Activated T-cell treated with anti-CD3 and anti-CD28 coated beads, Interleukin-2, amount 50 U/mL, for 72 hours (primary cell): ENCODE results near the gene TCAIM. TPM values are rescaled to one million over a fixed set of nuclear protein-coding genes. Genes with fewer than 3 reads are reported as not detected.
"Not testable (repeated sequence)": the region's sequence is repeated elsewhere in the genome, so short reads cannot be mapped to it uniquely, and the experiment has no call there.

ENCODE experiments used
- ATAC-seq, 2 donors: fragments of 150-1000 bp; cut with Tn5 transposase; replicated peaks in 1 of 2; 2 replicates each; pipeline ENCODE4 v1.10.0; 2021; ENCODE audit warnings: moderate library complexity in 2 of 2, mild to moderate bottlenecking in 1 of 2
- DNase-seq, 2 donors: peaks; one replicate each; pipeline ENCODE4 v3.0.0; 2021 to 2022; ENCODE audit warnings: mixed read lengths in 1 of 2
- H3K27ac Mint-ChIP-seq: one replicate; pipeline ENCODE4 v1.8.0; 2022; ENCODE audit warnings: mild to moderate bottlenecking, moderate library complexity, mixed read lengths
- H3K27me3 Mint-ChIP-seq: one replicate; pipeline ENCODE4 v1.8.0; 2022; ENCODE audit warnings: low read depth, mixed read lengths
- H3K36me3 Mint-ChIP-seq, 2 donors: one replicate each; pipeline ENCODE4 v1.8.0; 2022; ENCODE audit warnings: mixed read lengths in 2 of 2, mild to moderate bottlenecking in 1 of 2; ENCODE audit not compliant: insufficient read depth in 2 of 2
- H3K4me1 Mint-ChIP-seq: one replicate; pipeline ENCODE4 v1.8.0; 2022; ENCODE audit warnings: low read depth, mixed read lengths
- H3K4me3 Mint-ChIP-seq, 2 donors: one replicate each; pipeline ENCODE4 v1.8.0; 2022; ENCODE audit warnings: mild to moderate bottlenecking in 2 of 2, mixed read lengths in 2 of 2, moderate library complexity in 2 of 2
- H3K9me3 Mint-ChIP-seq, 2 donors: one replicate each; pipeline ENCODE4 v1.8.0; 2022; ENCODE audit warnings: mixed read lengths in 2 of 2
- total RNA-seq, 2 donors: library from RNA; stranded (reverse); gene quantifications; one replicate each; pipeline ENCODE4 v1.2.3, GENCODE V29; 2022

The TCAIM gene
- total RNA-seq, 2 donors from 2014 or later: 23.4 to 25.3 TPM

GRCh38 chr3:44411031-44411645, 72.6 kb downstream of the TCAIM start:
- no peak overlapping the region for H3K27ac Mint-ChIP-seq
- ATAC-seq (no peak), DNase-seq (no peak)
- H3K9me3 Mint-ChIP-seq: no peaks in the 10 kb centered on the region
- H3K27me3 Mint-ChIP-seq: no peaks in the 10 kb centered on the region
- H3K4me3 Mint-ChIP-seq: no peak overlapping the region
- H3K36me3 Mint-ChIP-seq: no peaks in the 10 kb centered on the region
- H3K4me1 Mint-ChIP-seq: no peaks in the 10 kb centered on the region

GRCh38 chr3:44412365-44412764, 73.8 kb downstream of the TCAIM start:
- ATAC-seq: no peak
- no peaks in the 10 kb centered on the region for H3K9me3 Mint-ChIP-seq
- H3K27ac Mint-ChIP-seq: no peak overlapping the region
- H3K36me3 Mint-ChIP-seq: no peaks in the 10 kb centered on the region
- no peaks in the 10 kb centered on the region for H3K27me3 Mint-ChIP-seq
- no peak overlapping the region for H3K4me3 Mint-ChIP-seq
- no peaks in the 10 kb centered on the region for H3K4me1 Mint-ChIP-seq
- DNase-seq: no peak

GRCh38 chr3:44414517-44415090, 76.0 kb downstream of the TCAIM start:
- H3K4me3 Mint-ChIP-seq: no peak overlapping the region
- DNase-seq (no peak), ATAC-seq (no peak)
- H3K36me3 Mint-ChIP-seq: no peaks in the 10 kb centered on the region
- H3K27ac Mint-ChIP-seq: no peak overlapping the region
- no peaks in the 10 kb centered on the region for H3K9me3 Mint-ChIP-seq
- no peaks in the 10 kb centered on the region for H3K27me3 Mint-ChIP-seq
- no peaks in the 10 kb centered on the region for H3K4me1 Mint-ChIP-seq

- no peak for ATAC-seq
- H3K9me3 Mint-ChIP-seq: no peaks in the 10 kb centered on the region
- H3K36me3 Mint-ChIP-seq: no peaks in the 10 kb centered on the region
Observed at GRCh38 chr3:44415421-44415820, 76.9 kb downstream of the TCAIM start.

GRCh38 chr3:44416031-44417030, 77.8 kb downstream of the TCAIM start:
- Mint-ChIP-seq H3K27ac (no peak overlapping the region), H3K4me1 (no peaks in the 10 kb centered on the region), H3K9me3 (no peaks in the 10 kb centered on the region), H3K4me3 (no peak overlapping the region), H3K27me3 (no peaks in the 10 kb centered on the region), H3K36me3 (no peaks in the 10 kb centered on the region)
- DNase-seq (no peak), ATAC-seq (no peak)

More at GRCh38 chr3:44415421-44415820, 76.9 kb downstream of the TCAIM start:
- no peaks in the 10 kb centered on the region for H3K4me1 Mint-ChIP-seq
- H3K4me3 Mint-ChIP-seq: no peak overlapping the region
- DNase-seq: no peak
- no peaks in the 10 kb centered on the region for H3K27me3 Mint-ChIP-seq
- no peak overlapping the region for H3K27ac Mint-ChIP-seq

- not testable (repeated sequence) for H3K27me3 Mint-ChIP-seq, ATAC-seq, H3K36me3 Mint-ChIP-seq, H3K9me3 Mint-ChIP-seq, H3K4me3 Mint-ChIP-seq, H3K4me1 Mint-ChIP-seq, H3K27ac Mint-ChIP-seq, DNase-seq
Observed at GRCh38 chr3:44418118-44418517, 79.6 kb downstream of the TCAIM start.

GRCh38 chr3:44418549-44418948, 80.0 kb downstream of the TCAIM start:
- no peaks in the 10 kb centered on the region for H3K9me3 Mint-ChIP-seq
- no peaks in the 10 kb centered on the region for H3K4me1 Mint-ChIP-seq
- DNase-seq (no peak), ATAC-seq (no peak)
- H3K27ac Mint-ChIP-seq: no peak overlapping the region
- no peak overlapping the region for H3K4me3 Mint-ChIP-seq
- no peaks in the 10 kb centered on the region for H3K36me3 Mint-ChIP-seq
- no peaks in the 10 kb centered on the region for H3K27me3 Mint-ChIP-seq

GRCh38 chr3:44419116-44419922, 80.8 kb downstream of the TCAIM start:
- H3K36me3 Mint-ChIP-seq: no peaks in the 10 kb centered on the region
- no peaks in the 10 kb centered on the region for H3K27me3 Mint-ChIP-seq
- H3K27ac Mint-ChIP-seq: no peak overlapping the region
- H3K4me3 Mint-ChIP-seq: no peak overlapping the region
- no peak for ATAC-seq
- DNase-seq: no peak
- H3K4me1 Mint-ChIP-seq: no peaks in the 10 kb centered on the region
- no peaks in the 10 kb centered on the region for H3K9me3 Mint-ChIP-seq

GRCh38 chr3:44419923-44420650, 81.5 kb downstream of the TCAIM start:
- ATAC-seq (no peak), DNase-seq (no peak)
- Mint-ChIP-seq H3K36me3 (no peaks in the 10 kb centered on the region), H3K27me3 (no peaks in the 10 kb centered on the region), H3K4me3 (no peak overlapping the region), H3K4me1 (no peaks in the 10 kb centered on the region), H3K9me3 (no peaks in the 10 kb centered on the region), H3K27ac (no peak overlapping the region)

GRCh38 chr3:44420676-44421075, 82.1 kb downstream of the TCAIM start:
- Mint-ChIP-seq H3K9me3 (no peaks in the 10 kb centered on the region), H3K27ac (no peak overlapping the region), H3K36me3 (no peaks in the 10 kb centered on the region), H3K27me3 (no peaks in the 10 kb centered on the region), H3K4me1 (no peaks in the 10 kb centered on the region), H3K4me3 (no peak overlapping the region)
- ATAC-seq: no peak
- DNase-seq: no peak

- H3K9me3 Mint-ChIP-seq: no peaks in the 10 kb centered on the region
- H3K36me3 Mint-ChIP-seq: no peaks in the 10 kb centered on the region
- ATAC-seq (no peak), DNase-seq (no peak)
- H3K4me3 Mint-ChIP-seq: no peak overlapping the region
- H3K27ac Mint-ChIP-seq: no peak overlapping the region
- H3K27me3 Mint-ChIP-seq: no peaks in the 10 kb centered on the region
- H3K4me1 Mint-ChIP-seq: no peaks in the 10 kb centered on the region
Observed at GRCh38 chr3:44421280-44421679, 82.7 kb downstream of the TCAIM start.

- Mint-ChIP-seq H3K4me1 (no peaks in the 10 kb centered on the region), H3K4me3 (no peak overlapping the region), H3K36me3 (no peaks in the 10 kb centered on the region), H3K27me3 (no peaks in the 10 kb centered on the region), H3K27ac (no peak overlapping the region), H3K9me3 (no peaks in the 10 kb centered on the region)
- DNase-seq (no peak), ATAC-seq (peak in 1 of 2 donors; percentile 19)
Observed at GRCh38 chr3:44424758-44425157, 86.2 kb downstream of the TCAIM start.
